DLD1 (cell line): ENCODE measurements around the gene ARHGAP15.

Experiments used
- in situ Hi-C: cut with HindIII; loops from 2 replicates; pipeline ENCODE4 v1.10.0; 2017; ENCODE audit warnings: low sequenced_read_pairs

The ARHGAP15 gene

DNA sequence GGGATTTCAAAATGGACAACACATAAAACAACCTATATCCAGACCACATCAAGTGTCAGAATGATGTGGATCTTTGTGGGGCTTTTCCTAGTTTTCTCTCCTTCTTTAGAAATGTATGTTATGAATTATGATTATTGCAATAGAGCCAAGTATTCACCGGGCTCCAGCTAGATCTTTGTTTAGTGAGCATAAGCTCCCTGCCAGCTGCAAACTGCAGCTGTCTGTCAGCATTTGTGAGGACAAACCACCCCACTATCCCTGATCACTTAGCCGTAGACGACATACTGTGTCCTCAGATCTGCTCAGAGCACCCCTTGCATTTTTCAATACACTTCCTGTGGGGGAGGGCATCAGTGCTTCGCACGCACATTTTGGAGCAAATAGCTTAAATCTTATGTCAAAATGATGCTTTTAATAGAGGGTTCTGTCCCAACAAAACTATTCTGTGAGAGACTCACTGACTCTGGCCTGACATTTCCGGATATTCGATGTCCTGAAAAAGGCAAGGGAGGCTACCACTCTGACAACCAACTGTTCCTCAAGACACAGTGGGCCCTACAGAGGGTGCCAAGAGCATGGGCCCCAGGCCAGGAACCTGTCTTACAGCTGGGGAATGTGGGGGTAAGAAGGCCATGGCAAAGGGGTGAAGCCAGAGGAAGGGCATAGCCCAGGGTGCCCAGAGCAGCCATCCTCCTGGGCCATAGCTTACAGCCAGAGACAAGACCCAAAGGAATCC lies 346.0 kb downstream of the ARHGAP15 start:
- in situ Hi-C loops: no loop called here

DNA sequence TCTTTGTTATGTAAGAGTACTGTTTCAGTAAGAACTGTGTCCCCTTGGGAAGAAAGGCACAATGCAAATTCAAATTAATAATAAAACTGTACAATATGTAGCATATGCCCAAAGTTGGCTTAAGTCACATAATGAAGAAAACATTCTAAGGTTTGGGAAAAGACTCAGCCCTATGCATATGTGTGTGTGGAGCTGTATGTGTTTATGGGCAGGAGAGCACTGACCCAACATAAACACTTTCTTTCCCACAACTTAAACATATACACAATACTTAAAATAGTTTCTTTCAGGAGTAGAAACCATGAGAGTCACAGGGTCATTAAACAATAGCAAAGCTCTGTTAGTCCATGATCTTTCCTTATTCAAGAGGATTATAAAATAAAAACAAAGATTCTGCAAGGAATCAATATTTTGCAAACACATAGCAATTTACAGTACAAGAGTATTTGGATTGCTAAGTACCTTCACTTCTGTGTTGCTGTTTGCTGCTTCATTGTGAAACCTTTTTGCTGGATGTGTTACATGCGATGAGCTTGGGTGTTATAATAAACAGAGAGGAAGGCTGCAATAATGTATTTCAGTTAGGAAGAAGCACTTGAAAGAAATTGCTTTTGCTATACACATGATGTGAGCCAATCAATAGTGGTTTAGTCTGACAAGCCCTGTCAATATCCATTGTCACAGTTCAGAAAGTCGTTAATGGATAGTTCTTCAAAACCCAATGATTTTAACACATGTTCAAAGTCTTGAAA lies 347.3 kb downstream of the ARHGAP15 start:
- in situ Hi-C loops: no loop called here

DNA sequence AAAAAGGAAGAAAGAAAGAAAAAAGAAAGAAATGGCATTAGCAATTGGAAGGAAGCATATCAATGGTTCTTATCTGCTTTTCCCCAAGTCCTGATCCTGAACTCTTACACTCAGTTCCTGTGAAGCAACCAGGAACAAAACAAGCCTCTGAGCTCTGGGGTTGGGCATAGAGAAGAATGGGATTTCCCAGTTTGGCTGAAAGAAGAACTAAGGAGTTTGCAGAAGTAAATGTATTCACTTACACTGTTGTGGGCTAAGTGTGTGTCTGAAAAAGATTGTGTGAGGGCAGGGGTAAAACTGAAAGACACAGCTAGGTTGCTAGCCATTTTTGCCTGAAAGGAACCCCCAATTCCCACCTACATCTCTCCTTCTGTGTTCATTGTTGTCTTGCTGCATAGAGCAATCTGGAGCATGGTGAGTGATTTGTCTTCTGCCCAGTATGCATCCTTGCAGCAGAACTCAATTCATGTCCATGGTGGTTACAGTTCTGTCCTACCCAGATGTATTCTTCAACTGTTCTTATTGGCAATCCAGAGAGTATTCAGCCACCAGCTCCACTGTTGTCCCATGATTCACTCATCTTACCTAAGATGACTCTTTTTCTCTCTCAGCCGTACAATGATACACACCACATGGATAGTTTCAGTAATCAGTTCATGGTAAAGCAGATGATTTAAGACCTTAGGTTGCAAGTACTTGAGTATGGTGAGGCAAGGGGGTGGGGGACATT lies 348.7 kb downstream of the ARHGAP15 start:
- in situ Hi-C loops: no loop called here

DNA sequence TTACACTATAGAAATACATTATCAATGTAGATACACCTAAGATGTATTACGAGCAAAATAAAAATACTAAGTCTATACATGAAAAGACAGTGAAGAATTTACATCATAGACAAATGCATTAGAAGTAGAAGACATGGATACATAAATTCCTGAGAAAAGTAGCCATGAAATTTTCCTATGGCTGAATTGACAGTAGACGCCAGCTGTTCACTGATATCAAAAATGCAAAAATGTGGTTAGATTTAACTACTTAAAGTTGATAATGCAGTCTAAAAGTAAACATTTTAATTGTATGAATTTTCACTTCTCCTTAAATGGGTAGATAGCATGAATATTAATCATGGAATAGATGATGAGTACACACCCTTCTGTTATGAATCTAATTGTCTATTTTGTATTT lies 350.9 kb downstream of the ARHGAP15 start:
- in situ Hi-C loops: no loop called here

DNA sequence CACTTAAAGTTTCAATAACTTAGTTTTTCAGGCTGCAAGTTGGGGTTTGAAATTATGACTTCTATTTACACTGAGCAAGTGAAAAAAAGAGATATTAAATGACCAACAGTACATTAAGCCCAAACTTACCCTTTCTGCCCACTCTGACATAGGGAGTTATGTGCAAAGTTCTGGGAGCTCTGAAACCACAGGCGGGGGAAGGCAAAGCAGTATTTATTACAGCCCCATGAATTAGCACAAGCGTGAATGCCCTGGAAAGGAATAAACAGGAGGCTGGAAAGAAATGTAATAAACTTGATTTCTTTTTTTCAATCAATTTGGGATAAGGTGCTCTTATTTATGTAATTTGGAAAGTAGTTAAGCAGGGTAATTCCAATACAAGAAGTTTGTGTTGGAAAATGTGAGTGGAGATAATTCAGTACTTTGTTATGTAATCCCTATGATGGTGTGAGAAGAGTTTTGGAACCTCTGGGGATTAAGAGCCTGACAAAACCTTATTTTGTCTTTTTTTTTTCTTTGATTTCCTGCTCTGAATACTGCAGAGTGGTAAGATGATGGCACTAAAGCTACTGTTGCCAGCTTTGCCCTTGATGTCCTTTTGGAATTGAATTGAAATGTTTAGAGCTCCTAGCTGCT lies 351.5 kb downstream of the ARHGAP15 start:
- in situ Hi-C loops: no loop called here

DNA sequence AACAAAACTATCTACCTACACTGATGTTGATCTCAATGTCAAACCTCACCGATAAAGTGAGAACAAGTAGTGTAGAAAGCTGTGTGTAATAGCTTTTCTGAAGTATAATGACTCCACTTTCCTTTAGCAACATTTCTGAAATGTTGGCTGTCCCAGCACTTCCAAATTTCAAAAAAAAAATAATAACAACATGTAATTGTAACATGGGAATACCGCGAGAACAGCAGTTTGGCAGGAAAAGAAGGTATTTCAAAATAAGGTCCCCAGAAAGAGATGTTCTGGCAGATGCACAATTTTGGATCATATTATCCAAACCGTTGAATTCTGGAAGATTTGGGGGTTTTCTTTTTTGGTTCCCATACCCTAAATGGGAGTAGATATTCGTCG lies 352.0 kb downstream of the ARHGAP15 start:
- in situ Hi-C loops: no loop called here

DNA sequence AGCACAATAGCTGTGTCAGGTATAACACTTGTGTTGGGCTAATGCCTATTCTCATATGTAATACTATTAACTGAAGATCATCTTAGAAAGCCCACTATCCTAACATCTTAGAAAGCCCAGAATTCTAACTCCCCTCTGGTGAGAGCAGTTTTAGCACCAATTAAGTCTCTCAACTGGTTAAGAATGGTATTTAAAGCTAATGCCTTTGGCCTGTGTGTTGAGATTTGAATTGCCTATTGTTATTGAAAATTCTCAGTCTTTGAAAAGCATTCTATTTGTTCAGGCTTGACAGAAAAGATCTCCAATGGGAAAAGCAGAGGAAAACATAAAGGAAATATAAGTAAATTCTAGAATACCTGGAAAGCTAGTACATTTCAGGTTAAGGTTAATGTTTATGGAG lies 352.5 kb downstream of the ARHGAP15 start:
- in situ Hi-C loops: no loop called here

DNA sequence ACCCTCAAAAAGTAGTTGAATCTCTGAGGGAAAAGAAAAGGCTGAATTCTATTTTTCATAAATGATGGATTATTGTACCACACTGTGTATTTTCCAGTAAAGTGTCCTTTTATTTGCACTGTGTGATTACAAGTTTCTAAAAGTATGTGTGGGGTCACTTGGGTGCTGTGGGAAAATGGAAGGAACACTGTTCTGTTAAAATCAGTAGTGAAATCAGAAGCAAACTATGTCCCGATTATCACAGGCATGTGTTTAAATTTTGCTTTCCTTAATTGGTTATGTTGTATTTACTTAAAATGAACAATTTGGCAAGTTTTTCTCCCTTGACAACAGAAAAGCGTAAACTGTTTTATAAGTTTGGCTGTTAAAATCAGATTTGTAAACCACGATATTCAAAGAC lies 353.1 kb downstream of the ARHGAP15 start:
- in situ Hi-C loops: no loop called here

DNA sequence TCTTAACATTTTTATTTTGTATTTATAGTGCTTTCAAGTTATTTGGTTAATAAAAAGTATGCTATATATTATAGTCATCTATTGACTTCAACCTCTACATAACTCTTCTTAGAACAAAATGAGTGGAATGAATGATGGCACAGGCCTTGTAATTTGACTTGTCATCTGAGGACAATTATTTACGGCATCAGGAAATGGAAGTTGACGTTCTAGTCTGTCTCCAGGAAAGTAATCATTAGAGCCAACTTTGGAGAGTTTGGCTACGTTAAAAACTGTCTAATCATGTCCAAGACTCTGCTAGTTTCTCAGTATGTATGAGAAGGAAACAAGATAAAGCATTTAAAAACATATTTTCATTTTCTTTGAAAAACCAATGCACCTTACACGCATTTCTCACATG lies 353.6 kb downstream of the ARHGAP15 start:
- in situ Hi-C loops: no loop called here

DNA sequence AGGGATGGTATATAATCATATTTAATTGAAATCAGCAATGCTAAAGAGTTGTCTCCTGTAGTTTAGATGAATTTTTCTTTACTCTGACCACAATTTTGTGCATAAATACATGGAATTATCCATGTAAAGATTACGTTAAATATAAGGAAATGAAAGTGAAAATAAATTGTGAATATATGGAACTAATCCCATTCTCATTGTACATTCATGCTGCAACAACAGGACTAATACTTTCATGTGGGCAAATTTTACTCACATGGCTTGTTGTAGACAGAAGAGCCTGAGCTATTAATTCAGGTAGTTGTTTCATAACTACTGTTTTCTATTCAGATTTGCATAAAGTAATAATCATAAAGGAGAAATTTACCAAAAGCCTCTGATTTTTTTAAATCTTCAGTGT lies 357.8 kb downstream of the ARHGAP15 start:
- in situ Hi-C loops: no loop called here

DNA sequence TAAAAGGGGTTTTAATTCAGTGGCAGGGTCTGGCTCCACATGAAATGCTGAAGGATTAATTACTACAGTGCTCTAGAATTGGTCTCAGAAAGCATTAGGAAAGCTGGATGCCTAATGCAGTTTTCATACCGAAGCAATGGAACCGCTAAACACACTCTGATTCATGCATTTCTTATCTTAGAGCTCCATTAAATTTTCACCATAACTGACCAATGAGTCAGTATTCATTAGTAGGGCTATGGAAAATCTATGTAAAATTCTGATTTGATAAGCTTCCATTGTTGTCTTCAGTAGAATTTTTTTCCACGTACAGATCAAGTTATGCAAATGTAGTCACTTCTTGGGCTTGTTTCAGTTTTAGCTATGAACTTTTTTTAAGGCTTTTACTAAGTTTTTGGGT lies 359.9 kb downstream of the ARHGAP15 start:
- in situ Hi-C loops: no loop called here

DNA sequence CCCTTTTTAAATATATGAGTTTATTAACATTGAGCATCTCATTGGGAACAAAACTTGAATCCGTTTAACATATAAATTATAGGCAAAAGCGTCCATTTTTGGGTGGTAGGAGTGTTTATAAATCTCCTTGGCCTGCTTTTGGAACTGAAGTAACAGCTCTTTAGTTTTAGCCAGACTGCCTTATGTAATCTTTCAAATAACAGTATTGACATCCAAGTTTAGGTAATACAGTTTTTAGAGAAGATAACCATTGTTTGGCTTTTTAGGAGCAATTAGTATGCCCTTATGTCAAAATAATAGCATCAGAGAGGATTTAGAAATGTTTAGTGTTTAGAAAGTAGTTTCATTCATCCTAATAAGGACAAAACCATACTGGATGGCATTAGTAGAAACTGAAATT lies 361.9 kb downstream of the ARHGAP15 start:
- in situ Hi-C loops: no loop called here

DNA sequence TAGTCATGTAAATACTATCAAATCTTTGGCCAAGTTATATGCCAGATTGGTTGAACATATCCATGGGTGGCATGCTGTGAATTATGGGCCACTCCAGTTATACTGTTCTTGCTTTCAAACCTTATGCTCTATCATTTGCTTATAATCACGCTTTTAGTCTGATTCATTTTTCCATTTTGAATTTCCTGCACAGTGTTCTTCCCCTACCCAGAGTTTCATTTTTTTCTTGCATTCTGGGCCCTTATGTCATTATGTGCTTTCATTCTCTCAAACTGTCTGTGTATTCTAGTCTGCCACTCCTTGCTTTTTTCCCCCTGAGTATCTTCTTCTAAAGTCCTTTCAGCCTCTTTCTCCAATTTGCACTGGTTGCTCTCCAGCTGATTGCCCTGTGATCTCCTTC lies 364.1 kb downstream of the ARHGAP15 start:
- in situ Hi-C loops: no loop called here

DNA sequence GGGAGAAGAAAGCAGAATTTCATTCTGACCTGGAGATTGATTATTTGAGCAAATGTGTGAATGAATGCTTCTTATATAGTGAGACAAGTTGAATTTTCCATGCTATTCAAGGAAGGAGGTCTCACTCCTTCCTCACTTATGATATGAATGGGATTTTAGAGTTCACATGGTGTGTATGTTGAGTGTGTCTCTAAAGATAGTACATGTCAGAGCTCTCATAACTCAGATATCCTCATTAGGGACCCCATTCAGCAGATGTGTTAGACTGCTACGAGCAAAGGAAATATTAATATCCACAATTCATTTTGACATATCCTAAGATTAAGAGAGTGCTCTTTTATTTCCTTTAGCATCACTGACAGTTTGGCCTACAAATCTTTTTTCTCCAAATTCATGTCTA lies 368.5 kb downstream of the ARHGAP15 start:
- in situ Hi-C loops: no loop called here

DNA sequence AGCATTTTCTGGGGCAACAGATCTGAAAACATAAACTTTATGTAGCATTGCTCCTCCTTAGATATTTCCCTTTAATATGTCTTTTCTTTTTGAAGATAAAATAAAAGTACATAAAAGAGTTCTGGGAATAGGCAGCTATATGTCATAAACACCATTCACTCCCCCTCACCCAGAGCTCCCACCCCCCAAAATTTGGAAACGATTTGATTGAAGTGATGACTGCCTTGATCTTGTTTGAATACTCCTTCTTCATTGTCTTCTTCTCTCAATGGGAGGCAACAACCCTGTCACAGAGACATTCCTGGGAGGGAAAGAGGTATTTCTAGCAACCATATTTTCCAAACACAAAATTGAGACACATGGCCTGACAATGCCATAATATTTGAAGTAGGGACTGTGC lies 369.3 kb downstream of the ARHGAP15 start:
- in situ Hi-C loops: no loop called here

DNA sequence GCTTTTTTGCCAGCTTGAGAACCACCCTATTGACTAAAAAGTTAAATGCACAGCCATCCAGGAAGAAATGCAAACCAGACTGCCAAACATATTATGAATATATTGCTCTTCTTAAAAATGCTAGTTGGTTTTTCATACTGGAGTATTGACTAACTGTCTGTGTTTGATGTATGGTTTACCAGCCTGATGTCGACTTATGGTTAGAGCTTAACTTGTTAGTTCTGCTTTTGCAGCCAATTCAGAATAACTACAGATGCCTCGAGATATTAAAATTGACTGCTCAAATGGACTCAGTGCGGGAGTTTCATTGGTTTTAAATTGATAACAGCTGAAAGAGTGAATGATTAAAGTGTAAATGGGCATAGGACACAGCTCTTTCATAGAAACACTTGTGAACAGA lies 369.8 kb downstream of the ARHGAP15 start:
- in situ Hi-C loops: no loop called here

DNA sequence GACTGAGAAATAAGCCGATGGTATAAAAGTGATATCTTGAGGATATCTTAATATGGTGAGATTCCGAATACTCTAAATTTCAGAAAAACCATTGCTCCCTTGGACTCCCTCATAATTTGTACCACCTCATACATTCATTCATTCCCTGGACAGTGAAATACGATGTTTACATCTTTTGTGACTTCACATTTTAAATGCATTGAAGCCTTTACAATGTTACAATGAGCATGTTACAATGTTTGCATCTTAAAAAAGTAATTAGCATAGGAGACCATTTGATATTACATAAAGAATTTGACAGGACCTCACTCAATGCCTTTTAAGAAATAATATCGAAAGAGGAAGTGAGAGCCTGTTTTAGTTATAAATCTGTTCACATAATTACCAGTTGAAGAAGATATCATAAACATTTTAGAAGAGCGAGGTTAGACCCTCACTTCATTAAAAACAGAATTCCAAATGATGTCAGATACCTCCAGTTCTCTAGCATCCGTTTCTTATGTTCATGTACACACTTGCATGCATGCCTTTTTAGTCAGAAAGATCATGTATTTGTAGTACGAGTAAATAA lies 372.0 kb downstream of the ARHGAP15 start:
- in situ Hi-C loops: no loop called here

DNA sequence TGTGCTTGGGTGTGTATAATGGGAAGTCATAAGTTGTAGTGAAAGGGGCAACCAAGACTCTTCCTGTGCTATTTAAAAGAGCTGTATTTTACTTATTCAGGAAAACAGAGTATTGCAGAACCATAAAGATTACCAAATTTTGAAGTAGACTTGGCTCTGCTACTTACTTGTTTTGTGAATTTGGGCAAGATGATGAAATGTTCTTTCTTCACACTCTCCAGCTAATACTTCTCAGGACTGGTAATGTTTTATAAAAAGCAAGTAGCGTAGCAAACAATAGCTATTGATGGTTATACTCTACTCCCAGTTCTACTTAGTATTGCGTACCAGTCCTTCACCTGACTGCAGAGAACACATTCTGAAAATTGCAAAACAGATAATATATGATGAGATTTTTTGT lies 374.1 kb downstream of the ARHGAP15 start:
- in situ Hi-C loops: no loop called here

DNA sequence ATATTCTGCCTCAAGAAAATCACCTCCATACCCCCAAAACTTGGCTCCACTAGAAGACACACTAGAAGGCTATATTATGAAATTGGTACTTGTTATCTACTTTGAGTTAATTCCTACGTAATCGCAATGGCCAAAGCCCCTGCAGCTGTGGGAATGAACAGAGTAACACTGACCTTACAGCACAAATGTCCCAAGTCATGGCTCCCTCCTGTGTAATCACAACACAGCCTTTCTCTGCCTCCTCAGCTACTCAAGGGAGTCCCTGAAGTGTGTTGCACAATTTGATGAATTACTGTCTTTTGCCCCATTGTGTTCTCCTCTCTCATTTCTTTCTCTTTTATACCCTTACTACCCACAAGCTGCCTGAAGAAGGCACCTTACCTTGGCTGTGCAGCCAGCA lies 375.2 kb downstream of the ARHGAP15 start:
- in situ Hi-C loops: no loop called here

DNA sequence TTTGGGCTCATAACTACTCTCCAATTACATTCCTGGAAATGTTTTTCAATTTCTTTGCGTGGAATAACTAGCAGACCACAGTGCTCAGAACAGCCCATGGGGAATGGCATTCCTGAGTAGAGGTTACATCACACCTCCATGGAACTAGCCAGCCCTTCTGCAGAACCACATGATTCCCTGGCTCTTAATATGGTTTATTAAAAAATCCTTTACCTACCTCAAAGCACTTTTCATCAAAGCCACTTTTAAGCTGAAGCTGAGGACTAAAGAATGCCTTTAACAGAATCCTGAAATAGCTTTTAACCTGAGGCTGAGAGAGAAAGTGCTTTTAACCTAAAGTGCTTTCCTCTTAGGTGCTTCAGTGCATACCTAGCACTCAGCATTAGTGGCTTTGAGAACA lies 376.3 kb downstream of the ARHGAP15 start:
- in situ Hi-C loops: no loop called here

DNA sequence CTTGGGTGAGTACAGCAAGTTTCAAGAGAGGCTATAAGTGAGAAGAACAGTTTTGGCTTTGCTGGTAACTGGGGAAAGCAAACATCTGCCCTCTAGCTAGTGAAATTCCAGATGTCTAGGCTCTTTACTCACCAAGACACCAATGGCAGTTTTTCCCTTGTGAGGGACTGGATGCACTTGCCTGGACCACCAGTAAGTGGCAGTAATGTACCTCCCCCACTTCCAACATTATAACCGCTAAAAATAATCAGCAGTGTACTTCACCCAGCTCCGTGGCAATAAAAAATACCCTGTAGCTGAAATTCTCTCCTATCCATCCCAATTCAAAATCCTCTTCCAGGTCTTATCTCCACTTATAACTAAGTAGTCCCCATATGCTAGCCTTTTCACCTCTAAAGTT lies 383.9 kb downstream of the ARHGAP15 start:
- in situ Hi-C loops: no loop called here
